Progenitor cell of endocrine pancreas (in vitro differentiated cells): ENCODE measurements around the gene CCDC85A. TPM values are rescaled to one million over a fixed set of nuclear protein-coding genes. Genes with fewer than 3 reads are reported as not detected.

ENCODE experiments used
- DNase-seq: peaks from one replicate; pipeline ENCODE4 v3.0.0; 2021; ENCODE audit warnings: low spot score; ENCODE audit not compliant: unreplicated experiment
- H3K27ac Mint-ChIP-seq: 2 replicates; pipeline ENCODE4 v1.8.0; 2021; ENCODE audit warnings: mild to moderate bottlenecking, moderate library complexity, mixed read lengths
- H3K27me3 Mint-ChIP-seq: 2 replicates; pipeline ENCODE4 v1.8.0; 2021; ENCODE audit warnings: mixed read lengths
- H3K36me3 Mint-ChIP-seq: 2 replicates; pipeline ENCODE4 v1.8.0; 2022; ENCODE audit warnings: mixed read lengths; ENCODE audit not compliant: insufficient read depth
- H3K4me1 Mint-ChIP-seq: 2 replicates; pipeline ENCODE4 v1.8.0; 2021; ENCODE audit warnings: low read depth, mixed read lengths
- H3K4me3 Mint-ChIP-seq: 2 replicates; pipeline ENCODE4 v1.8.0; 2021; ENCODE audit warnings: low read depth, mild to moderate bottlenecking, moderate library complexity, mixed read lengths
- H3K9me3 Mint-ChIP-seq: 2 replicates; pipeline ENCODE4 v1.8.0; 2021; ENCODE audit warnings: low read depth, mixed read lengths
- CTCF ChIP-seq: fragments of 200-600 bp; sonication (generic); IDR thresholded peaks from one replicate; pipeline ENCODE4 v1.5.0; 2021; ENCODE audit warnings: antibody characterized with exemption, mild to moderate bottlenecking; ENCODE audit not compliant: unreplicated experiment
- total RNA-seq: library from RNA; stranded (reverse); gene quantifications from 2 replicates; pipeline ENCODE4 v1.2.1, GENCODE V29; 2021

CCDC85A gene
- total RNA-seq, 1 donor from 2014 or later = 1.1 TPM

- Mint-ChIP-seq H3K9me3 (no peaks in the 10 kb centered on the region), H3K4me1 (peaks cover 10% of the 10 kb centered on the region), H3K4me3 (no peak overlapping the region), H3K27ac (no peak overlapping the region), H3K36me3 (no peaks in the 10 kb centered on the region), H3K27me3 (peaks cover 23% of the 10 kb centered on the region)
- TF ChIP-seq CTCF = no peak
- no peak for DNase-seq
Measured at GRCh38 chr2:56195563-56195962, 11.8 kb downstream of the CCDC85A start.

- Mint-ChIP-seq H3K4me1 (no peaks in the 10 kb centered on the region), H3K9me3 (no peaks in the 10 kb centered on the region), H3K4me3 (no peak overlapping the region), H3K36me3 (no peaks in the 10 kb centered on the region), H3K27ac (no peak overlapping the region), H3K27me3 (peaks cover 8% of the 10 kb centered on the region)
- TF ChIP-seq CTCF = no peak
- no peak for DNase-seq
Measured at GRCh38 chr2:56197816-56198215, 14.0 kb downstream of the CCDC85A start.

- DNase-seq = no peak
- no peak for TF ChIP-seq CTCF
- Mint-ChIP-seq H3K9me3 (no peaks in the 10 kb centered on the region), H3K4me3 (no peak overlapping the region), H3K36me3 (no peaks in the 10 kb centered on the region), H3K27me3 (peaks cover 2% of the 10 kb centered on the region), H3K27ac (no peak overlapping the region), H3K4me1 (no peaks in the 10 kb centered on the region)
Measured at GRCh38 chr2:56198936-56199335, 15.1 kb downstream of the CCDC85A start.

- peaks cover under 1% of the 10 kb centered on the region for H3K4me1 Mint-ChIP-seq
- H3K27me3 Mint-ChIP-seq = no peaks in the 10 kb centered on the region
- no peak for TF ChIP-seq CTCF
- DNase-seq = no peak
- H3K4me3 Mint-ChIP-seq = no peak overlapping the region
- H3K9me3 Mint-ChIP-seq = no peaks in the 10 kb centered on the region
- no peak overlapping the region for H3K27ac Mint-ChIP-seq
- H3K36me3 Mint-ChIP-seq = no peaks in the 10 kb centered on the region
Measured at GRCh38 chr2:56199492-56199891, 15.7 kb downstream of the CCDC85A start.

GRCh38 chr2:56202381-56203121, 18.8 kb downstream of the CCDC85A start:
- TF ChIP-seq CTCF = no peak
- no peaks in the 10 kb centered on the region for H3K27me3 Mint-ChIP-seq
- peaks cover 4% of the 10 kb centered on the region for H3K36me3 Mint-ChIP-seq
- no peak for DNase-seq
- H3K4me3 Mint-ChIP-seq = no peak overlapping the region
- H3K27ac Mint-ChIP-seq = no peak overlapping the region
- H3K9me3 Mint-ChIP-seq = peaks cover 6% of the 10 kb centered on the region
- peaks cover 15% of the 10 kb centered on the region for H3K4me1 Mint-ChIP-seq
